Testis (tissue), 3 donors: ENCODE data around the gene PLCL1. TPM values are rescaled to one million over a fixed set of nuclear protein-coding genes. Genes with fewer than 3 reads are reported as not detected.

Experiments
- DNase-seq: peaks from one replicate; pipeline ENCODE4 v3.0.0-alpha.2; 2019
- H3K27ac ChIP-seq, 2 donors: fragments of 200-600 bp; sonication (generic); one replicate each; pipeline ENCODE4 v1.5.1; 2019
- H3K27me3 ChIP-seq: fragments of 200-600 bp; sonication (generic); one replicate; pipeline ENCODE4 v1.5.1; 2019
- H3K36me3 ChIP-seq: fragments of 200-600 bp; sonication (generic); one replicate; pipeline ENCODE4 v1.5.1; 2017; ENCODE audit warnings: low read depth; ENCODE audit errors: missing control alignments
- H3K4me1 ChIP-seq: fragments of 200-600 bp; sonication (generic); one replicate; pipeline ENCODE4 v1.5.1; 2019
- H3K4me3 ChIP-seq, 2 donors: fragments of 200-600 bp; sonication (generic); one replicate each; pipeline ENCODE4 v1.5.1; 2017 to 2019
- H3K9me3 ChIP-seq: fragments of 200-600 bp; sonication (generic); one replicate; pipeline ENCODE4 v1.5.1; 2017
- CTCF ChIP-seq, 3 experiments: fragments of 450-650 bp in 2 of 3; fragments of 200-600 bp in 1 of 3; sonication (generic) in 1 of 3; IDR thresholded peaks; one replicate each; pipeline ENCODE4 v1.5.1; 2016 to 2019; ENCODE audit warnings: antibody characterized with exemption in 3 of 3, mild to moderate bottlenecking in 2 of 3, moderate library complexity in 1 of 3
- POLR2A ChIP-seq: fragments of 450-650 bp; IDR thresholded peaks from one replicate; pipeline ENCODE4 v1.6.1; 2017; ENCODE audit warnings: antibody characterized with exemption, mild to moderate bottlenecking, moderate library complexity
- WGBS, 2 donors: methylation state at CpG; one replicate each; pipeline ENCODE4 v1.1.5; 2018; 5-methylcytosine and 5-hydroxymethylcytosine counted together
- intact Hi-C: fragments of 100-400 bp; cut with DNase I; formaldehyde crosslinking; loops from one replicate; pipeline ENCODE4 v1.15.1; 2023; ENCODE audit warnings: low total_unique reads
- polyA plus RNA-seq: library from polyadenylated mRNA; stranded (reverse); fragments of 350-450 nt; fragmentation: Illumina TruSeq; extraction: RNeasy Lipid Tissue Mini Kit (QIAGEN cat#74804); gene quantifications from one replicate; pipeline ENCODE4 v1.2.3, GENCODE V29; 2014; ENCODE audit warnings: low read depth, low replicate concordance; ENCODE audit not compliant: insufficient read depth
- total RNA-seq, 2 donors: library from RNA; depleted of rRNA; stranded (reverse); fragments of >200 nt; gene quantifications; one replicate each; pipeline ENCODE4 v1.2.3, GENCODE V29; 2016

Gene PLCL1
- total and polyA plus RNA-seq, 3 donors from 2014 or later: 2.1 to 2.6 (median 2.4) TPM

- TF ChIP-seq POLR2A (no peak), CTCF (IDR thresholded peaks at IDR 0.05) (no peak)
- Histone ChIP-seq H3K4me3 (no peak overlapping the region), H3K4me1 (no peaks in the 10 kb centered on the region), H3K36me3 (no peaks in the 10 kb centered on the region), H3K27me3 (no peaks in the 10 kb centered on the region), H3K9me3 (no peaks in the 10 kb centered on the region), H3K27ac (no peak overlapping the region)
- DNase-seq: no peak
- intact Hi-C loops: no loop called here
- WGBS, 2 donors: 56 to 59% methylated on average over 1 of the region's 1 CpG
Measured at GRCh38 chr2:198100346-198100745, 296.0 kb downstream of the PLCL1 start.

- no peak overlapping the region for H3K27ac ChIP-seq
- H3K9me3 ChIP-seq: no peaks in the 10 kb centered on the region
- H3K4me1 ChIP-seq: no peaks in the 10 kb centered on the region
- H3K4me3 ChIP-seq: no peak overlapping the region
- WGBS, 2 donors: 90 to 92% methylated on average over 3 of the region's 3 CpGs
- intact Hi-C loops: no loop called here
- no peak for DNase-seq
- no peaks in the 10 kb centered on the region for H3K27me3 ChIP-seq
- no peaks in the 10 kb centered on the region for H3K36me3 ChIP-seq
- TF ChIP-seq POLR2A (no peak), CTCF (IDR thresholded peaks at IDR 0.05) (no peak)
Measured at GRCh38 chr2:198101688-198102087, 297.3 kb downstream of the PLCL1 start.

- WGBS, 2 donors: 98 to 100% methylated on average over 3 of the region's 3 CpGs
- H3K36me3 ChIP-seq: no peaks in the 10 kb centered on the region
- intact Hi-C loops: no loop called here
- DNase-seq: no peak
- H3K4me1 ChIP-seq: no peaks in the 10 kb centered on the region
- no peaks in the 10 kb centered on the region for H3K27me3 ChIP-seq
- H3K4me3 ChIP-seq: no peak overlapping the region
- TF ChIP-seq POLR2A (no peak), CTCF (IDR thresholded peaks at IDR 0.05) (no peak)
- H3K27ac ChIP-seq: no peak overlapping the region
- no peaks in the 10 kb centered on the region for H3K9me3 ChIP-seq
Measured at GRCh38 chr2:198102120-198102519, 297.7 kb downstream of the PLCL1 start.

GRCh38 chr2:198102856-198103255 is 298.5 kb downstream of the PLCL1 start:
- Histone ChIP-seq H3K4me3 (no peak overlapping the region), H3K27me3 (no peaks in the 10 kb centered on the region), H3K9me3 (no peaks in the 10 kb centered on the region), H3K4me1 (no peaks in the 10 kb centered on the region), H3K36me3 (no peaks in the 10 kb centered on the region), H3K27ac (no peak overlapping the region)
- intact Hi-C loops: no loop called here
- WGBS, 2 donors: 34 to 56% methylated on average over 2 of the region's 2 CpGs
- TF ChIP-seq CTCF (IDR thresholded peaks at IDR 0.05) (no peak), POLR2A (no peak)
- no peak for DNase-seq

DNA sequence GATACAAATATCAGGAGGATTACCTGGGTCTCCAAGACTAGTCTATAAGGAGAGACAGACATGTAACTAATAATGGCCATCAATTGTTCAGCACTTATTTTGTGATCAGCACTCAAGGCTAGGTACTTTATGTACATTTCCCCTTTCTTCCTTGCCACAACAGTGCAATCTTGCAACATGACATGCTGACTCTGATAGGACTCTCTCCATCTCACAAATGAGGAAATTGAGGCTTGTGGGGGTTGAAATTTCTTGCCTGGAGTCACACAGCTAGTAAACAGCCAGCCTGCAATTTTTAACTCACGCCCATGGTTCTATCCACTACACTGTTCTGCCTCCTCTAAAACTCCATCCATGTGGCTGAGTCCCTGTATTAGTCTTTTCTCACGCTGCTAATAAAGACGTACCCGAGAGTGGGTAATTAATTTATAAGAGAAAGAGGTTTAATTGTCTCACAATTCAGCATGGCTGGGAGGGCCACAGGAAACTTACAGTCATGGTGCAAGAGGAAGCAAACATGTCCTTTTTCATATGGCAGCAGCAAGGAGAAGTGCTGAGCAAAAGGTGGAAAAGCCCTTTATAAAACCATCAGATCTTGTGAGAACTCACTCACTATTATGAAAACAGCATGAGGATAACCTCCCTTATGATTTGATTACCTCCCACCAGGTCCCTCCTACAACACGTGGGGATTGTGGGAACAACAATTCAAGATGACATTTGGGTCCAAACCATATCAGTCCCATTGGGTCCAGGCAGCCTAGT is 302.4 kb downstream of the PLCL1 start:
- intact Hi-C loops: no loop called here
- H3K27ac ChIP-seq: no peak overlapping the region
- TF ChIP-seq POLR2A: no peak
- TF ChIP-seq CTCF (IDR thresholded peaks at IDR 0.05): no peak
- no peaks in the 10 kb centered on the region for H3K36me3 ChIP-seq
- no peaks in the 10 kb centered on the region for H3K4me1 ChIP-seq
- no peak for DNase-seq
- no peaks in the 10 kb centered on the region for H3K9me3 ChIP-seq
- 92% methylated on average over 5 of the region's 5 CpGs for WGBS, 2 donors
- H3K4me3 ChIP-seq: no peak overlapping the region
- no peaks in the 10 kb centered on the region for H3K27me3 ChIP-seq
